ENCODE measurements around the gene B3GAT1. TPM values are rescaled to one million over a fixed set of nuclear protein-coding genes. Genes with fewer than 3 reads are reported as not detected.
"Not testable (repeated sequence)": the region's sequence is repeated elsewhere in the genome, so short reads cannot be mapped to it uniquely, and the experiment has no call there.

Gene B3GAT1
- total RNA-seq, 2 donors from 2014 or later = 0.13 TPM; not detected in 1

- no peaks in the 10 kb centered on the region for H3K27me3 ChIP-seq
- no peak for DNase-seq
- TF ChIP-seq CTCF (IDR thresholded peaks at IDR 0.05) = no peak
- no peaks in the 10 kb centered on the region for H3K4me1 ChIP-seq
- H3K36me3 ChIP-seq = no peaks in the 10 kb centered on the region
- no peak overlapping the region for H3K4me3 ChIP-seq
- H3K9ac ChIP-seq (ENCODE audit: low read depth in 2 of 2, low read length in 2 of 2) = no peak overlapping the region
- intact Hi-C loops (cut with DNase I) = no loop called here
- H3K27ac ChIP-seq = no peak overlapping the region
- H3K9me3 ChIP-seq = no peaks in the 10 kb centered on the region
These were observed 38.1 kb upstream of the B3GAT1 start for GRCh38 chr11:134450186-134450585.

GRCh38 chr11:134449713-134450112, 37.7 kb upstream of the B3GAT1 start:
- intact Hi-C loops (cut with DNase I) = no loop called here
- DNase-seq = no peak
- TF ChIP-seq CTCF (IDR thresholded peaks at IDR 0.05) = no peak
- Histone ChIP-seq H3K4me1 (no peaks in the 10 kb centered on the region), H3K9me3 (no peaks in the 10 kb centered on the region), H3K27ac (no peak overlapping the region), H3K4me3 (no peak overlapping the region), H3K9ac (ENCODE audit: low read depth in 2 of 2, low read length in 2 of 2) (no peak overlapping the region), H3K27me3 (no peaks in the 10 kb centered on the region), H3K36me3 (no peaks in the 10 kb centered on the region)

GRCh38 chr11:134449051-134449450, 37.0 kb upstream of the B3GAT1 start:
- Histone ChIP-seq H3K9me3 (no peaks in the 10 kb centered on the region), H3K4me1 (no peaks in the 10 kb centered on the region), H3K4me3 (no peak overlapping the region), H3K27ac (no peak overlapping the region), H3K36me3 (no peaks in the 10 kb centered on the region), H3K27me3 (no peaks in the 10 kb centered on the region), H3K9ac (ENCODE audit: low read depth in 2 of 2, low read length in 2 of 2) (no peak overlapping the region)
- intact Hi-C loops (cut with DNase I) = no loop called here
- DNase-seq = no peak
- no peak for TF ChIP-seq CTCF (IDR thresholded peaks at IDR 0.05)

GRCh38 chr11:134447696-134448095, 35.7 kb upstream of the B3GAT1 start:
- intact Hi-C loops (cut with DNase I) = no loop called here
- TF ChIP-seq CTCF (IDR thresholded peaks at IDR 0.05) = no peak

GRCh38 chr11:134445601-134446325, 33.7 kb upstream of the B3GAT1 start:
- Histone ChIP-seq H3K4me1 (no peaks in the 10 kb centered on the region), H3K27me3 (no peaks in the 10 kb centered on the region), H3K27ac (no peak overlapping the region), H3K9me3 (no peaks in the 10 kb centered on the region), H3K4me3 (no peak overlapping the region), H3K9ac (ENCODE audit: low read depth in 2 of 2, low read length in 2 of 2) (no peak overlapping the region), H3K36me3 (no peaks in the 10 kb centered on the region)
- DNase-seq = no peak
- intact Hi-C loops (cut with DNase I) = no loop called here
- TF ChIP-seq CTCF (IDR thresholded peaks at IDR 0.05) = no peak

More at GRCh38 chr11:134447696-134448095, 35.7 kb upstream of the B3GAT1 start:
- H3K9me3 ChIP-seq = no peaks in the 10 kb centered on the region
- no peaks in the 10 kb centered on the region for H3K36me3 ChIP-seq
- H3K4me1 ChIP-seq = no peaks in the 10 kb centered on the region
- no peak overlapping the region for H3K27ac ChIP-seq
- H3K9ac ChIP-seq (ENCODE audit: low read depth in 2 of 2, low read length in 2 of 2) = no peak overlapping the region
- no peak for DNase-seq
- no peak overlapping the region for H3K4me3 ChIP-seq
- H3K27me3 ChIP-seq = no peaks in the 10 kb centered on the region

GRCh38 chr11:134444160-134445108, 32.4 kb upstream of the B3GAT1 start:
- H3K9ac ChIP-seq (ENCODE audit: low read depth in 2 of 2, low read length in 2 of 2); H3K36me3 ChIP-seq; intact Hi-C loops (cut with DNase I); H3K4me3 ChIP-seq; DNase-seq; H3K27me3 ChIP-seq; H3K27ac ChIP-seq; H3K4me1 ChIP-seq; H3K9me3 ChIP-seq: not testable (repeated sequence)

All from colonic mucosa (tissue), 4 donors.